Measurements from ENCODE around the gene RALGAPB.
"Not testable (repeated sequence)": the region's sequence is repeated elsewhere in the genome, so short reads cannot be mapped to it uniquely, and the experiment has no call there.

Gene RALGAPB

GRCh38 chr20:38472513-38473366 is at the start of gene RALGAPB:
RALGAPB (plus strand) TSS chr20:38472843; CDS start chr20:38488433, 15,590 bp downstream.
- peak; percentile 99 for DNase-seq

- DNase-seq: no peak
These were observed 49.1 kb upstream of the RALGAPB start for GRCh38 chr20:38423541-38423940.

- DNase-seq: no peak
These were observed 48.2 kb upstream of the RALGAPB start for GRCh38 chr20:38424401-38424800.

GRCh38 chr20:38426006-38426897 is 46.4 kb upstream of the RALGAPB start:
- DNase-seq: no peak

DNA sequence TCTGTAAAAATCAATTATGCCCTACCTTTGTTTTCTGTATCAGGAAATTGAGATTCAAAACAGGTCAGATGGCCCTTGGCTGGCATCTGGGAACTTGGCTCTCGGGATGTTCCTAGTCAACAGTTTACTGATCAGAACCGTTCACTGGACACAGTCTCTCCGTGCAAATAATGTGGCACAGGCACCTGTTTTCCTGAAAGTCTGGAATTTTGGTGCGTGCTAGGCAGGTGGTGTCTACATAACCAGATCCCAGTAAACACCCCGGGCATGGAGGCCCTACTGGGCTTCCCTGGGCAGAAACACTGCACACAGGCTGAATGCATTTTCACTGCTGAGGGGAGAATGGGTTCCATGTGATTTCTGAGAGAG is 45.0 kb upstream of the RALGAPB start:
- DNase-seq: no peak

DNA sequence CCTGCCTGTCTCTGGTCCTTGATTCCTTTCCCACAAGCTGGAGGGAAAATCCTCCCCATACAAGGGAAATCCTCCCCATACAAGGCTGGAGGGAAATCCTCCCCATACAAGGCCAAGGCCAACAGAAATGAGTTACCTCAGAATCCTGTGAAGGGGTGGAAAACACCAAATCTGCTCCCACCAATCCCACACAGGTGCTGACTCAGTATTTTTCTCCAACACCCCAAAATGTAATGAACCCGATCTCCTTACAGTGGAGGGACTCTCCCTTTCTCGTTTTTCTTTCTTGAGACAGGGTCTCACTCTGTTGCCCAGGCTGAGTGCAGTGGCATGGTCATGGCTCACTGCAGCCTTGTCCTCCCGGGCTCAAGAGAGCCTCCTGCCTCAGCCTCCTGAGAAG is 43.8 kb upstream of the RALGAPB start:
- no peak for DNase-seq

GRCh38 chr20:38429301-38429700 is 43.3 kb upstream of the RALGAPB start:
- DNase-seq: no peak

- DNase-seq: no peak
These were observed 41.8 kb upstream of the RALGAPB start for GRCh38 chr20:38430679-38431325.

- no peak for DNase-seq
These were observed 40.4 kb upstream of the RALGAPB start for GRCh38 chr20:38432292-38432691.

GRCh38 chr20:38432870-38433269 is 39.8 kb upstream of the RALGAPB start:
- not testable (repeated sequence) for DNase-seq

DNA sequence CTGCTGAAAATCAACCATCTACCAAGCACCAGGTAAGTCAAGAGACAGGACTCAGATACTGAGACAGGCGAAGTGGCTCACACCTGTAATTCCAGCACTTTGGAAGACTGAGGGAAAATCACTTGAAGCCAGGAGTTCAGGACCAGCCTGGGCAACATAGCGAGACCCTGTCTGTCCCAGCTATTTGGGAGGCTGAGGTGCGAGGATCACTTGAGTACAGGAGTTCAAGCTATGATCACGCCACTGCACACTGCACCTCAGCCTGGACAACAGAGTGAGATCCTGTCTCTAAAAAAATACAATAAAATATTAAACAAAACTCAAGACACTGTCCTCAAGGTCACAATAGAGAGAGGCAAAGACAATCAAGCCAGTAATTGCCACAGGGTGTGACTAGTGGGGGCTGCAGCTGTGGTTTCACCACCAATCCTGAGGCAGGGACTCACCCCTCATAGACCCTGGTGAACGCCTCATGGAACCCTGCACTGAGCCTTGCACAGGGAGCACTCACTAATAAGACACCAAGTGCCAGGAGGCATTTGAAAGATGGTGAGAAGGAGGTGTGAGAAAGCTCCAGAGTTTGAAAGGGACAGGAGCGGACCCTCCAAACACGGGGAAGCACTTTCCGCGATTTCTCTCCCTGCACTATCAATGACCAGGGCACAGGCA is 39.2 kb upstream of the RALGAPB start:
- DNase-seq: no peak

DNA sequence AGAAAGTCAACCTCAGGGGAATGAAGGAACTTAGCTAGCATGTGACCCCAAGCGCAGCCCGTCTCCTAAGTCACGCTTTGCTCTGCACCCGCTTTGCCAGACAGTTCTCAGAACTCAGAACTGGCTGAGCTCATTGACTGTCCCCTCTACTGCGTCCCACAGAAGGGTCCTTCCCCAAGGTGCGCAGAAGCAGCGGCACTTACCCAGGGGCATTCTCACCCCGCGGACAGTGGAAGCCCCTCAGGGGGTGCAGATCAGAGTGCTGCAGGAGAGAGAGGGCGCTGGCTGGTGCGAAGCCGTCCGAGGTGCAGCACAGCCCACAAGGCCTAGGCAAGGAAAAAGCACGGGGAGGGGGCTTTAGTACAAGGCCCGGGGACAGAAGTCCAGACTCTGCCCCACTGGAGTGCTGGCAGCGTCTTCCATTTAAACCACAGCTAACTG is 38.3 kb upstream of the RALGAPB start:
- DNase-seq: peak; percentile 33

GRCh38 chr20:38434770-38435554 is 37.7 kb upstream of the RALGAPB start, which contains the start of gene SNHG17:
SNHG17 (minus strand) TSS chr20:38435328.
- DNase-seq: peak; percentile 93

DNA sequence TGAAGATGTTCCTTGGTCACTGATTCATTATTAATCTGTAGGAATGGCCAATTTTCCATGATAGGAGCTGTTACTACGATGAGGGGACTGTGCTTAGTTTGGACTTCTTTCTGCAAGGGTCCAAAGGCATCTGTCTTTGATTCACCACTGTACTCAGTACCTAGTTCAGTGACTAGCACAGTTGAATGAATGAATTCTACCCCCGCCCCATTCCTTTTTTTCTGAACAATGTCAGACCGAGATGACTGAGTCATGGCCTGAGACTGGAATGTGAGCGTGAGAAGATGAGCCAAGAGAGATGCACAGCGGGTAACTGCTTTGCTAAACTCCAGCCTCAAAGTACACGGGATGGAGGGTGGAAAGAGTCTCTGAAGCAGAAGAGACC is 37.1 kb upstream of the RALGAPB start:
- no peak for DNase-seq

- DNase-seq: no peak
These were observed 34.8 kb upstream of the RALGAPB start for GRCh38 chr20:38437796-38438195.

GRCh38 chr20:38441110-38441509 is 31.5 kb upstream of the RALGAPB start:
- DNase-seq: not testable (repeated sequence)

- no peak for DNase-seq
These were observed 30.7 kb upstream of the RALGAPB start for GRCh38 chr20:38441916-38442315.

GRCh38 chr20:38445381-38445796 is 27.3 kb upstream of the RALGAPB start:
- no peak for DNase-seq

GRCh38 chr20:38445901-38446425 is 26.7 kb upstream of the RALGAPB start:
- DNase-seq: no peak

DNA sequence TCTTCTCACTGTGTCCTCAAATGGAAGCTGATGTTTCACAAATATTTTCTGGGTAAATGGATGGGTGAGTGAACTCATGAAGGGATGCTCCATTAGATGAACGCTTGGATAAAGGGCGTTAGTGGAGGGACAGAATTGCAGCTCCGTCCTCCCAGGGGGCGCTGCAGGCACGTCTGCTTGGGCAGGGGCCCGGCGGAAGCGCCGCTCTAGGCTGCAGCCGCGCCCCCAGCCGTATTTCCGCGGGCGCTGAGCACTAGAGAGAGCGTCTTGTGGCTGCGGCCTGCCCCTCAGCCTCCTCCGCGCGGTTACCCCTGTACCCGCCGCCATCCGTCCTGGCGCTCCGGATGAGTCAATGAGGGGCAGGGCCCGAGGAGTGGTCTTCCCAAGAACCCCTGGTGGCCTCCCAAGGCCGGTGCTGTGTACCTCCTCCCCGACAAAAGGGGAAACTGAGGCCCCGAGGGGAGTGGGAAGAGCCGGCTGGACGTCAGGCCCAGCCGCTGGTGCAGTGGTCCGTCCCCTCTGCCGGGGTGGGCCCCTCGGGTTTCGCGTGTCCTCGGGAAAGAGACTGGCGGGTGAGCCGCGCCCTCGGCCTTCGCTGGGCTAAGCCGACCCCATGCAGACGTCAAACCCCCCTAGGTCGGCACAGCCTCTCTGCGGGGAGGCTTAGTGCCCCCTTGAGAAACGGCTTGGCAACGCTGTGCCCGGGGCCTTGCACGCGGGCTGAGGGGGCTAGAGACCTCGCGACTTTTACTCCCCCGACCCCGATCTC is 26.0 kb upstream of the RALGAPB start:
- peak; percentile 94 for DNase-seq

GRCh38 chr20:38447251-38447661 is 25.4 kb upstream of the RALGAPB start:
- no peak for DNase-seq

Data from femur (tissue), 1 donor.